Nephron (organoid): ENCODE data around the gene TMEM100.

Source experiments
- H3K27ac Mint-ChIP-seq, 3 experiments: 2 replicates each; pipeline ENCODE4 v1.8.0; 2020; ENCODE audit warnings: mixed read lengths in 3 of 3, mild to moderate bottlenecking in 2 of 3, moderate library complexity in 1 of 3
- H3K27me3 Mint-ChIP-seq: 2 replicates; pipeline ENCODE4 v1.8.0; 2021; ENCODE audit warnings: low read depth, mild to moderate bottlenecking, moderate library complexity, mixed read lengths
- H3K36me3 Mint-ChIP-seq: 2 replicates; pipeline ENCODE4 v1.8.0; 2020; ENCODE audit warnings: low read depth, mixed read lengths
- H3K4me1 Mint-ChIP-seq: 2 replicates; pipeline ENCODE4 v1.8.0; 2020; ENCODE audit warnings: mixed read lengths
- H3K4me3 Mint-ChIP-seq, 3 experiments: 2 replicates each; pipeline ENCODE4 v1.8.0; 2020; ENCODE audit warnings: mild to moderate bottlenecking in 3 of 3, mixed read lengths in 3 of 3, moderate library complexity in 2 of 3
- H3K9me3 Mint-ChIP-seq: 2 replicates; pipeline ENCODE4 v1.8.0; 2020; ENCODE audit warnings: mixed read lengths
- TF ChIP-seq, protein P1 (sequence below), 3 experiments: fragments of 200-600 bp; sonication (generic); IDR thresholded peaks; one replicate each; pipeline ENCODE4 v1.5.0; 2021; ENCODE audit warnings: antibody characterized with exemption in 3 of 3; ENCODE audit not compliant: unreplicated experiment in 3 of 3

TMEM100 gene

DNA sequence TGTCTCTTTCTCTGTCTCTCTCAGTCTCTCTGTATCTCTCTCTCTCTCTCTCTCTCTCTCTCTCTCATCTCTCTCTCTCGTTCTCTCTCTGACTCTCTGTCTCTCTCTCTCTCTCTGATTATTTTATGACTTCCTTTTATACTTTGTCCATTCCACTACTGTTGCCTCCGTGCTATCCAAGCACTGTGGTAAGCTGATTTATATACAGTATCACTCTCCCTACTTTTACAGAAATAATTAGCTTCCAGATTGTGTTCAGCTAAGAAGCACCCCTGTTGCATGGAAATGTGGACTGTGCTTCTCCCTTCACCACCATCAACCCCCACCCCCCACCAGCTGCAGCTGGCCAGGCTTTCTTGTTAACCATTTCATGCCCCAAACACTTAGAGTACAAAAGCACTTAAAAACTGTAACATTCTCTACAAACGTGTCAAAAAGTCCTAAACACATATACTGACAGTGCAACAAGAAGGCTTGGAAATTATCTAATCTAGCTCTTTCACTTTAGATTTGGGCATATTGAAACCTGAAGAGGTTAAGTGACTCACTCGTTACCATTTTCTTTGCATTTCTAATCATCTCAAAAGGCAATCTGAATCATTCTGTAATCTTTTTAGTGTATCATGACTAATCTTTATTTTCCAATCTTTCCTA, 11.6 kb upstream of the TMEM100 start:
- H3K36me3 Mint-ChIP-seq, result no peaks in the 10 kb centered on the region
- H3K4me3 Mint-ChIP-seq, result peak overlapping the region in 2 of 3 experiments; percentile 2 to 3
- peak overlapping the region; percentile 19 to 80 (median 28) for H3K27ac Mint-ChIP-seq
- TF ChIP-seq, protein P1, sequence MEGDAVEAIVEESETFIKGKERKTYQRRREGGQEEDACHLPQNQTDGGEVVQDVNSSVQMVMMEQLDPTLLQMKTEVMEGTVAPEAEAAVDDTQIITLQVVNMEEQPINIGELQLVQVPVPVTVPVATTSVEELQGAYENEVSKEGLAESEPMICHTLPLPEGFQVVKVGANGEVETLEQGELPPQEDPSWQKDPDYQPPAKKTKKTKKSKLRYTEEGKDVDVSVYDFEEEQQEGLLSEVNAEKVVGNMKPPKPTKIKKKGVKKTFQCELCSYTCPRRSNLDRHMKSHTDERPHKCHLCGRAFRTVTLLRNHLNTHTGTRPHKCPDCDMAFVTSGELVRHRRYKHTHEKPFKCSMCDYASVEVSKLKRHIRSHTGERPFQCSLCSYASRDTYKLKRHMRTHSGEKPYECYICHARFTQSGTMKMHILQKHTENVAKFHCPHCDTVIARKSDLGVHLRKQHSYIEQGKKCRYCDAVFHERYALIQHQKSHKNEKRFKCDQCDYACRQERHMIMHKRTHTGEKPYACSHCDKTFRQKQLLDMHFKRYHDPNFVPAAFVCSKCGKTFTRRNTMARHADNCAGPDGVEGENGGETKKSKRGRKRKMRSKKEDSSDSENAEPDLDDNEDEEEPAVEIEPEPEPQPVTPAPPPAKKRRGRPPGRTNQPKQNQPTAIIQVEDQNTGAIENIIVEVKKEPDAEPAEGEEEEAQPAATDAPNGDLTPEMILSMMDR (IDR thresholded peaks at IDR 0.05; ENCODE audit: unreplicated experiment in 3 of 3), result no peak
- H3K4me1 Mint-ChIP-seq, result peaks cover 42% of the 10 kb centered on the region
- no peaks in the 10 kb centered on the region for H3K9me3 Mint-ChIP-seq
- no peaks in the 10 kb centered on the region for H3K27me3 Mint-ChIP-seq

DNA sequence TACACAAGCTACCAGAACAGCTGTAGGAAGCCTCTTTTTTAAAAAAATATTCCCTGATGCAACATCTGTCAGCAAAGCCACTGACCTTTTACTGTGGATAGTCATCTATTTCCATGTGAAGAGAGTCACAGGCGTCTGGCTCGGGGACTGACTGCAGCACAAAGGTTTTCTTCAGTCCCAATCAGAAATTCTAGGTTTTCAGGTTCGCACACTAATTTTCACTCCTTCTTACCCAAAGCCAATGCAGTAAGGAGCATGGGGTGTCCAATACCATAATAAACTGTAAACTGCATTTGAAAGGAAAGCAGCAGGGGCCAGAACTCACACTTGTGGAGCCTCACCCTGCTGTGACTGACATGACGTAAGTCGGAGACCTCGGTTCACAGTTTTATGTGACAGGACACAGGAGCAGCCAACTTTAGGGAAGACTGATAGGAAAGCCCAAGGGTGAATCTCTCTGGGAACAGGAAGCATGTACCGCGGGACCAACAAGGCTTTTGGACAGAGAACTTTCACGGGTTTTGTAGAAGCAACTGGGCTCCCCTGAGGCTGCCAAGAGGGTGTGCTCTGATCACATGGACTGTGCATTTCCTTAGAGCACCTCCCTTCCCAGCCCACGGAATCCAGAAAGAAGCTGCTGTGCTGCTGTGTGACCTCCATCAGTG, 9.1 kb upstream of the TMEM100 start:
- TF ChIP-seq, protein P1 (IDR thresholded peaks at IDR 0.05; ENCODE audit: unreplicated experiment in 3 of 3), result no peak
- H3K27me3 Mint-ChIP-seq, result no peaks in the 10 kb centered on the region

DNA sequence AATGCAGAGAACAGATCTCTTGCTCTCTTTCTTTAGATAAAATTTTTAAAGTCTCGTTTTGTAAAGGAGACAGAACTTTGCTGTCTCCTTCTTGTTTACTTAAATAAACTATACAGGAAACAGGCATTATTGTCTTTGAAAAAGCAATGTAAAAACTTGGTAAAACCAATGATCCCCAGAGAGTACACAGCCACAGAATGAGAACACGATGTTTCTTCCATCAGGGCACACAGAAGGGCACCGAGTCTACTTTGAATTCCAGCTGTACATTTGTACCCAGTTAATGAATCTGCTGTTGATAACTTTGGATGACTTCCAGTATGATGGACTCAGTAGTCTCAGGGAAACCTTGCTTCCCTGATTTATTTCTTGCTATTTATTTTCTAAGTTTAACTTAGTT, 8.1 kb upstream of the TMEM100 start:
- TF ChIP-seq, protein P1 (IDR thresholded peaks at IDR 0.05; ENCODE audit: unreplicated experiment in 3 of 3), result no peak
- Mint-ChIP-seq H3K27ac (peak overlapping the region; percentile 19 to 82 (median 45)), H3K36me3 (no peaks in the 10 kb centered on the region), H3K4me1 (peaks cover 68% of the 10 kb centered on the region), H3K4me3 (no peak overlapping the region), H3K27me3 (no peaks in the 10 kb centered on the region), H3K9me3 (no peaks in the 10 kb centered on the region)

More for the DNA sequence above, 9.1 kb upstream of the TMEM100 start:
- H3K36me3 Mint-ChIP-seq, result no peaks in the 10 kb centered on the region
- H3K9me3 Mint-ChIP-seq, result no peaks in the 10 kb centered on the region
- peaks cover 59% of the 10 kb centered on the region for H3K4me1 Mint-ChIP-seq
- H3K4me3 Mint-ChIP-seq, result peak overlapping the region; percentile 24 to 72 (median 69)
- peak overlapping the region; percentile 19 to 82 (median 45) for H3K27ac Mint-ChIP-seq

DNA sequence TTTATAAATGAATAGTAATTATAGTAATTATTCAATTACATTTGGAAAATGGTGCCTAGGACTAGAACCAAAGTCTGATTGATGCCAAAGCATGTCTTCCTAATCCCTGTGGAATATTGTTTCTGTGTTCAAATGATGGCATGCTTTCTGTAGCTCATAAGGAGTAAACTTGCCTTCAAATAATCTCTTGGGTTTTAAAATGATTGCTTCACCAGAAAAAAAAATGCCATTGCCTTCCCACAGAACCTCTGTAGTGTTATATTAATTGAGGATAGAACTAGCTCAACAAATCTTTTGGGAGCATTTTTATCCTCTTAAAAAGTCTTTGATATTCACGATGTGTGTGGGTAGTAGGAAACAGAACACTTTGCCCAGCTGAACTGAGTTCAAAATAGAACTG, 7.7 kb upstream of the TMEM100 start:
- Mint-ChIP-seq H3K4me3 (no peak overlapping the region), H3K9me3 (no peaks in the 10 kb centered on the region), H3K4me1 (peaks cover 72% of the 10 kb centered on the region), H3K27me3 (no peaks in the 10 kb centered on the region), H3K27ac (peak overlapping the region in 2 of 3 experiments; percentile 19 to 82), H3K36me3 (no peaks in the 10 kb centered on the region)
- TF ChIP-seq, protein P1 (IDR thresholded peaks at IDR 0.05; ENCODE audit: unreplicated experiment in 3 of 3), result no peak

DNA sequence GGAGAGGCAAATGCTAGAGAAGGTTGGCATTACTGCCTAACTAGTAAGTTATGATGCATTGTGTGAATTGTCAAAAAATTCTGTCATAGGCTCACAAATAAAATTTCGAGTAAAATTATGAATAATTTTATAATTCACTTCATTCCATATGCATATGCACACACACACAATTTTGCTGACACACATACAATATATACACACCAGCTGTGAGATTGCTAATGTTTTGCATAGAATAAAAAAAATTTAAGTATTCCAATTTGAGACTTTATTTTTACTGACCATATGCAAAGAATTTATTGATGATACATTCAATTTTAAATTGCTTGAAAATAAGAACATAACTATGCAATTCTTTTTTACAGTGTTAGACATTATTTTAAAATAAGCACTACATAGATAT, 6.8 kb upstream of the TMEM100 start:
- TF ChIP-seq, protein P1 (IDR thresholded peaks at IDR 0.05; ENCODE audit: unreplicated experiment in 3 of 3), result no peak
- no peak overlapping the region for H3K4me3 Mint-ChIP-seq
- peaks cover 78% of the 10 kb centered on the region for H3K4me1 Mint-ChIP-seq
- peak overlapping the region in 1 of 3 experiments; percentile 2 for H3K27ac Mint-ChIP-seq
- H3K36me3 Mint-ChIP-seq, result no peaks in the 10 kb centered on the region
- H3K9me3 Mint-ChIP-seq, result no peaks in the 10 kb centered on the region
- H3K27me3 Mint-ChIP-seq, result no peaks in the 10 kb centered on the region
